Measurements from ENCODE around the gene TRAPPC11.

TRAPPC11 gene

DNA sequence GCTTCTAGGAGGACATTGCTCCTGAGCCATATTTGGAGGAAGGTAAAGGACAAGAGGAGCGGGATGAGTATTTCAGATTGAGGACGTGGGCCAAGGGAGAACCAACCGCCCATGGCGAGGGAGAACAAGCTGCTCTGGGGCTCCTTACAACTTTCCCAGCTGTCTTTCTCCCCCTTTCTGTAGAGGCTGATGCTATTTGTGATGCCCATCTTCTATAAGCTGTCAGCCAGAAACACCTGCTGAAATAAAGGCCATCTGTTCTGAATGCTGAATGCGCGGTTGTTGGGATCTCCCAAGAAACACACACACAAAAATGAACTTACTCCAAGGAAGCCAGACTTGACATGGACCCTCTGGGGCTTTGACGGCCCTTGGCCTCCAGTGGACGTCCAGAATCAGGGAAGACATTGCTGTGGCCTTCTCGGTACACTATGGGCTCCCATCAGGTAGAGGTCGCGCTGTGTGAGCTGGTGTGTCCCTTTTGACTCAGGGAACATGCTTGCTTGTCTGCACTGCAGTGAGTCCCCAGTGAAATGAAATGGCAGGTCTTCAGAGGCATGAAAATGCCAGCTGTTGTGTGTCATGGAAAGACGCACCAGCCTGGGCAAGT is 31.0 kb upstream of the TRAPPC11 start:
- Histone ChIP-seq H2BK120ac (ENCODE audit: low read depth, low read length) (no peak overlapping the region), H2BK12ac (ENCODE audit: low read length in 2 of 2) (no peak overlapping the region), H2BK5ac (ENCODE audit: low read depth, low read length, poor library complexity, severe bottlenecking) (no peak overlapping the region), H2BK15ac (ENCODE audit: low read depth, poor library complexity, severe bottlenecking) (no peak overlapping the region), H3K4me1 (ENCODE audit: control insufficient read depth, insufficient read depth, low read depth, low read length) (no peaks in the 10 kb centered on the region), H3K36me3 (ENCODE audit: control insufficient read depth in 1 of 2, insufficient read depth in 2 of 2, low read depth in 1 of 2, low read length in 2 of 2) (no peaks in the 10 kb centered on the region), H3K4me2 (ENCODE audit: low read length, poor library complexity, severe bottlenecking) (no peak overlapping the region), H3K4ac (ENCODE audit: low read depth in 1 of 2, low read length in 2 of 2) (no peak overlapping the region), H3K14ac (ENCODE audit: low read length in 2 of 2) (no peak overlapping the region), H3K27ac (ENCODE audit: low read length, poor library complexity, severe bottlenecking) (no peak overlapping the region), H2AK5ac (ENCODE audit: low read length, severe bottlenecking) (no peak overlapping the region), H4K91ac (ENCODE audit: low read length) (peak overlapping the region; percentile 11), H3K23ac (ENCODE audit: low read length in 2 of 2) (no peak overlapping the region), H3K27me3 (ENCODE audit: control insufficient read depth in 1 of 2, insufficient read depth in 1 of 2, low read length in 2 of 2) (no peaks in the 10 kb centered on the region), H2AFZ (ENCODE audit: low read depth, low read length) (no peak overlapping the region), H3K79me1 (replicated peaks; ENCODE audit: low read length, poor library complexity, severe bottlenecking) (no peaks in the 10 kb centered on the region), H3K9me3 (ENCODE audit: control insufficient read depth, low read length) (no peaks in the 10 kb centered on the region), H3K9ac (ENCODE audit: low read length) (no peak overlapping the region), H4K8ac (ENCODE audit: low read length) (no peak overlapping the region), H3K4me3 (ENCODE audit: insufficient read depth in 1 of 2, low read depth in 1 of 2, low read length in 2 of 2) (no peak overlapping the region), H3K18ac (ENCODE audit: low read depth in 1 of 2, low read length in 2 of 2) (no peak overlapping the region)
- 95% methylated on average over 12 of the region's 12 CpGs for WGBS
- no peak for DNase-seq

DNA sequence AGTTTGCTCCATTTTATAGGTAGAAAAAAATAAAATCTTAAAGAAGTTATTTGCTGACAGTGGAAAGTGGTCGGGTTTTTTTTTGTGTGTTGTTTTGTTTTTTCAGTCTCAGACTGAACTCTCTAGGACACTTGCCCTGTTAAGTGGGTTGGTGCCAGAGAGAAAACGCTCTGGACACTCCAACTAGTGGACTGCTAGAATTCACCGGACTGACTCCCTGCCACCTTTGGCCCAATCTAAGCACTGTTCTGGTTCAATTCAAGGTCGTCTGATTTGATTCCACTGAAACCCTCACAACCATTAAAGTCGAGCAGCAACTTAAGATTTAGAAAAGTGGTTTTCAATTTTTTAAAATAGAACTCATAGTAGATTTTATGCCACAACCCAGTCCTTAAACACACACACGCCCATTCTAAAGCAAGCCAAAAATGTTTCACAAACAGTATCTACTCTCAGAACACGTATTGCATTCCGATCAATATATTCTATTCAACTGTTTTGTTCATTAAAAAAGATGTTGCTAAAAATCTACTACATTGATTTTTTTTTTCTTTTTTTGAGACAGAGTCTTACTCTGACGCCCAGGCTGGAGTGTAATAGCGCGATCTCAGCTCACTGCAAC is 27.4 kb upstream of the TRAPPC11 start:
- Histone ChIP-seq H3K4me3 (ENCODE audit: insufficient read depth in 1 of 2, low read depth in 1 of 2, low read length in 2 of 2) (no peak overlapping the region), H3K4me1 (ENCODE audit: control insufficient read depth, insufficient read depth, low read depth, low read length) (peaks cover 2% of the 10 kb centered on the region), H2BK12ac (ENCODE audit: low read length in 2 of 2) (no peak overlapping the region), H3K36me3 (ENCODE audit: control insufficient read depth in 1 of 2, insufficient read depth in 2 of 2, low read depth in 1 of 2, low read length in 2 of 2) (no peaks in the 10 kb centered on the region), H2BK15ac (ENCODE audit: low read depth, poor library complexity, severe bottlenecking) (no peak overlapping the region), H3K4ac (ENCODE audit: low read depth in 1 of 2, low read length in 2 of 2) (no peak overlapping the region), H4K8ac (ENCODE audit: low read length) (no peak overlapping the region), H2AK5ac (ENCODE audit: low read length, severe bottlenecking) (peak overlapping the region; percentile 40), H2BK120ac (ENCODE audit: low read depth, low read length) (no peak overlapping the region), H3K23ac (ENCODE audit: low read length in 2 of 2) (no peak overlapping the region), H3K9ac (ENCODE audit: low read length) (no peak overlapping the region), H3K27ac (ENCODE audit: low read length, poor library complexity, severe bottlenecking) (no peak overlapping the region), H3K79me1 (replicated peaks; ENCODE audit: low read length, poor library complexity, severe bottlenecking) (no peaks in the 10 kb centered on the region), H3K18ac (ENCODE audit: low read depth in 1 of 2, low read length in 2 of 2) (no peak overlapping the region), H2BK5ac (ENCODE audit: low read depth, low read length, poor library complexity, severe bottlenecking) (no peak overlapping the region), H3K4me2 (ENCODE audit: low read length, poor library complexity, severe bottlenecking) (no peak overlapping the region), H2AFZ (ENCODE audit: low read depth, low read length) (no peak overlapping the region), H3K14ac (ENCODE audit: low read length in 2 of 2) (no peak overlapping the region), H3K9me3 (ENCODE audit: control insufficient read depth, low read length) (no peaks in the 10 kb centered on the region), H4K91ac (ENCODE audit: low read length) (no peak overlapping the region), H3K27me3 (ENCODE audit: control insufficient read depth in 1 of 2, insufficient read depth in 1 of 2, low read length in 2 of 2) (no peaks in the 10 kb centered on the region)
- WGBS: 89% methylated on average over 11 of the region's 11 CpGs
- DNase-seq: no peak

DNA sequence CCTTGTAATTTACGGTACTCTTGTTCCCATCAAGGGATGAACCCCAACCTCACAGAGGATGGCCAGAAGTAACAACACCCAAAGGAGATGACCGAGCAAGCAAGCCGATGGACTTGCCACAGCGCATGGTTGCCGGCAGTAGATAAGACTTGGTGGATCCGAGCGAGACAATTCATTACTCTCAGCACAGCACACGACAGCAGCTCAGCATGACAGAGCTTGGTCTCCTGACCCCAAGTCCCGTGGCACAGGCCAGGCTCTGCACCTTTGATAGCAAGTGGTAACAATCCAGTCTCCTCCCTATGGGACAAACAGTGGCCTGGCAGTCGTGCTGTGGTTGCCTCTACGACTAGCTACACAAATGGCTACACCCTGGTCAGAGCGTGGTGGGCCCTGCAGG is 26.4 kb upstream of the TRAPPC11 start:
- no peak overlapping the region for H3K4me2 ChIP-seq (ENCODE audit: low read length, poor library complexity, severe bottlenecking)
- no peaks in the 10 kb centered on the region for H3K36me3 ChIP-seq (ENCODE audit: control insufficient read depth in 1 of 2, insufficient read depth in 2 of 2, low read depth in 1 of 2, low read length in 2 of 2)
- no peaks in the 10 kb centered on the region for H3K79me1 ChIP-seq (replicated peaks; ENCODE audit: low read length, poor library complexity, severe bottlenecking)
- no peak overlapping the region for H2BK12ac ChIP-seq (ENCODE audit: low read length in 2 of 2)
- H2AK5ac ChIP-seq (ENCODE audit: low read length, severe bottlenecking): no peak overlapping the region
- no peak overlapping the region for H3K14ac ChIP-seq (ENCODE audit: low read length in 2 of 2)
- H3K4me1 ChIP-seq (ENCODE audit: control insufficient read depth, insufficient read depth, low read depth, low read length): peaks cover 2% of the 10 kb centered on the region
- H3K4me3 ChIP-seq (ENCODE audit: insufficient read depth in 1 of 2, low read depth in 1 of 2, low read length in 2 of 2): no peak overlapping the region
- no peak overlapping the region for H3K9ac ChIP-seq (ENCODE audit: low read length)
- no peak overlapping the region for H3K23ac ChIP-seq (ENCODE audit: low read length in 2 of 2)
- no peak overlapping the region for H3K27ac ChIP-seq (ENCODE audit: low read length, poor library complexity, severe bottlenecking)
- no peak overlapping the region for H4K8ac ChIP-seq (ENCODE audit: low read length)
- no peak overlapping the region for H2BK15ac ChIP-seq (ENCODE audit: low read depth, poor library complexity, severe bottlenecking)
- H2AFZ ChIP-seq (ENCODE audit: low read depth, low read length): no peak overlapping the region
- no peak for DNase-seq
- no peak overlapping the region for H3K18ac ChIP-seq (ENCODE audit: low read depth in 1 of 2, low read length in 2 of 2)
- WGBS: 92% methylated on average over 12 of the region's 12 CpGs
- H3K27me3 ChIP-seq (ENCODE audit: control insufficient read depth in 1 of 2, insufficient read depth in 1 of 2, low read length in 2 of 2): no peaks in the 10 kb centered on the region
- no peak overlapping the region for H3K4ac ChIP-seq (ENCODE audit: low read depth in 1 of 2, low read length in 2 of 2)
- no peak overlapping the region for H2BK5ac ChIP-seq (ENCODE audit: low read depth, low read length, poor library complexity, severe bottlenecking)
- no peak overlapping the region for H2BK120ac ChIP-seq (ENCODE audit: low read depth, low read length)
- H3K9me3 ChIP-seq (ENCODE audit: control insufficient read depth, low read length): no peaks in the 10 kb centered on the region
- no peak overlapping the region for H4K91ac ChIP-seq (ENCODE audit: low read length)

DNA sequence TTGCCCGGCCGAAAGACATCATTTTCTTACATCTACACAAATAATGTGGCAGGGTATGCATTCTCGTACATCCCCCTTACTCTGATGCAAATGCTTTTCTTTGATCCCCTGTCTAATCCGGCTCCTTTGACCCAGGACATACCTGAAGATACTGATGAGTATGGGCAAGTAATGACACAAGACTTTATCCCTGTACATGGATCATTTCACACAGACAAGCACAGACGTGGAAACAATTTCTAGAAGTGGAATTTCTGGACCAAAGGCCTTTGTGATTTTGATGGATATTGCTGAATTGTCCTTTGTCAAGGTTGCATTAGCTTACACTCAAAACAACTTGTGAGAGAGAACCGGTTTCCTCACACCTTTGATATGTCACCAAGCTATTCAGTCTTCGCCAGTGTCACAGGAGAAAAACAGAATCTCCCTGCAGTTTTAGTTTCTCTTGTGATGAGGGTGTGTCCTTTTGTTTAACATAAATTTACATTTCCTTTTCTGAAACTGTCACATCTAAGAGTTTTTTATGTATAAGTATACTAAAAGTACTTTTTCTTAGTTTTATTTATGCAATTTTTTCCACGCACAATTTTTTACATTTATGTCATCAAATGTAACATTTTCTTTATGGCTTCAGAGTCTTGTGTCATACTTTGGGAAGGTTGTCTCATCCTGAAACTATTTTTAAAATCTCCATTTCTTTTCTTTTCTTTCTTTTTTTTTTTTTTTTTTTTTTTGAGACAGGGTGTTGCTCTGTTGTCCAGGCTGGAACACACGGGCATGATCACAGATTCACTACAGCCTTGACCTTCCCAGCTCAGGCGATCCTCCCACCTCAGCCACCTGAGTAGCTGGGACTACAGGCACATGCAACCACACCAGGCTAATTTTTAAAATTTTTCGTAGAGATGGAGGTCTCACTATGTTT is 25.4 kb upstream of the TRAPPC11 start:
- H3K9ac ChIP-seq (ENCODE audit: low read length): no peak overlapping the region
- H3K14ac ChIP-seq (ENCODE audit: low read length in 2 of 2): no peak overlapping the region
- no peak overlapping the region for H2AFZ ChIP-seq (ENCODE audit: low read depth, low read length)
- no peak overlapping the region for H4K91ac ChIP-seq (ENCODE audit: low read length)
- H2BK5ac ChIP-seq (ENCODE audit: low read depth, low read length, poor library complexity, severe bottlenecking): no peak overlapping the region
- H3K27ac ChIP-seq (ENCODE audit: low read length, poor library complexity, severe bottlenecking): no peak overlapping the region
- H4K8ac ChIP-seq (ENCODE audit: low read length): no peak overlapping the region
- no peaks in the 10 kb centered on the region for H3K36me3 ChIP-seq (ENCODE audit: control insufficient read depth in 1 of 2, insufficient read depth in 2 of 2, low read depth in 1 of 2, low read length in 2 of 2)
- H3K4me3 ChIP-seq (ENCODE audit: insufficient read depth in 1 of 2, low read depth in 1 of 2, low read length in 2 of 2): no peak overlapping the region
- H3K18ac ChIP-seq (ENCODE audit: low read depth in 1 of 2, low read length in 2 of 2): no peak overlapping the region
- 88% methylated on average over 6 of the region's 11 CpGs for WGBS
- no peak overlapping the region for H2BK120ac ChIP-seq (ENCODE audit: low read depth, low read length)
- peaks cover 4% of the 10 kb centered on the region for H3K4me1 ChIP-seq (ENCODE audit: control insufficient read depth, insufficient read depth, low read depth, low read length)
- no peak overlapping the region for H3K4me2 ChIP-seq (ENCODE audit: low read length, poor library complexity, severe bottlenecking)
- no peak for DNase-seq
- H3K23ac ChIP-seq (ENCODE audit: low read length in 2 of 2): no peak overlapping the region
- no peak overlapping the region for H2BK12ac ChIP-seq (ENCODE audit: low read length in 2 of 2)
- no peaks in the 10 kb centered on the region for H3K9me3 ChIP-seq (ENCODE audit: control insufficient read depth, low read length)
- no peaks in the 10 kb centered on the region for H3K27me3 ChIP-seq (ENCODE audit: control insufficient read depth in 1 of 2, insufficient read depth in 1 of 2, low read length in 2 of 2)
- no peak overlapping the region for H2AK5ac ChIP-seq (ENCODE audit: low read length, severe bottlenecking)
- H2BK15ac ChIP-seq (ENCODE audit: low read depth, poor library complexity, severe bottlenecking): no peak overlapping the region
- H3K79me1 ChIP-seq (replicated peaks; ENCODE audit: low read length, poor library complexity, severe bottlenecking): no peaks in the 10 kb centered on the region
- no peak overlapping the region for H3K4ac ChIP-seq (ENCODE audit: low read depth in 1 of 2, low read length in 2 of 2)

Data from mesenchymal stem cell (in vitro differentiated cells and primary cell).